Measurements from ENCODE around the gene SLC6A7. TPM values are rescaled to one million over a fixed set of nuclear protein-coding genes. Genes with fewer than 3 reads are reported as not detected.

The SLC6A7 gene
- total RNA-seq, 1 donor from 2014 or later = not detected

DNA sequence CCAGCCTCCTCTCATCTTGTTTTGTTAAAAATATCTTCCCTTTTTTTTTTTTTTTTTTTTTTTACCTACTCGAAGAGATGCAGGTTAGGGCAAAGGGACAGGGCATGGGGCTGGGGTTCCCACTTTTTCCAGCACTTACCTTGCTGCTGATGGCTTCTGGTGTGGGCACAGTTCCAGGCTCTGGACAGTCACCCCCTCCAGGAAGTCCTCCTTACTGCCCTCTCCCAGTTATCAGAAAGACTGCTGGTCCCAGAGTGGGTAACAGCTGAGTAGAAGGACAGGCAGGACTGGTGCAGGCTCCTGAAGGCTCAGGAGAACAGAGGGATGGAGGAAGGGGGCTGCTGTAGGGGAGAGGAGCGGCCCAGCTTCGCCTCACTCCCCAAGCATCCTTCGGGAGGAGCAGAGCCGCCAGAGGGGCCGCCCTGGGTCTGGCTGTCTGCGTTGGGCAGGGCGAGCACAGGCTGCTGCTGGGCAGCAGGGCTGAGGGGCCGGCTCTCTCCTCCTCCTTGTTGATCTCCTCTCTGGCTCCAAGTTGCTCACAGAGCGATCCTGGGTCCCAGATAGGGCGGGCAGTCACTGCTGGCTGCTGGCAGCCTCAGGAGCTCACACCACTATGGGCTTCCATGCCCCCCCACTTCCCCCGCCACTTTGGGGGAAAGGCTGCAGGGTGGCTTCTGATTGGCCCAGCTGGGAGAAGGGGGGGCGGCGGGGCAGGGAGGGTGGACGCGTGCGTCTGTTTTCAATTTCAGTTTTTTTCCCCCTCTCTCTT, 34.4 kb upstream of the SLC6A7 start, which contains the start of gene PDGFRB:
Gene PDGFRB (minus strand): TSS at position 588 of the 769 bp plus-strand sequence. CDS start 18,798 bp downstream, outside the sequence.
- peak; percentile 79 for DNase-seq (ENCODE audit: low read depth)

DNA sequence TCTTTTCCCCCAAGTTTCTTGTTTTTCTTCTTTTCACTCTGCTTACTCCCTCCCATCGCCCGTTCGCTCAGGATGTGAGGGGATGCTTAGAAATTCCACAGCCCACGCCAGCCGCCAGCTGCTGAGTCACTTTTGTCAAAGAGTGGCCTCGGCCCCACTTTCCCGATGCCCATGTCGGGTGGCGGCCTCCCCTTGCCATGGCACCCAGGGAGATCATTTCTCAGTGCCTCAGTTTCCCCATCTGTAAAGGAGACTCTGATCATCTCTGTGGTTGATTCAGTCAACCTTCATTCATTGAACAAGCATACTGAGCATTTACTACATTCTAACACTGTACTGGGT, 33.9 kb upstream of the SLC6A7 start:
- no peak for DNase-seq (ENCODE audit: low read depth)

DNA sequence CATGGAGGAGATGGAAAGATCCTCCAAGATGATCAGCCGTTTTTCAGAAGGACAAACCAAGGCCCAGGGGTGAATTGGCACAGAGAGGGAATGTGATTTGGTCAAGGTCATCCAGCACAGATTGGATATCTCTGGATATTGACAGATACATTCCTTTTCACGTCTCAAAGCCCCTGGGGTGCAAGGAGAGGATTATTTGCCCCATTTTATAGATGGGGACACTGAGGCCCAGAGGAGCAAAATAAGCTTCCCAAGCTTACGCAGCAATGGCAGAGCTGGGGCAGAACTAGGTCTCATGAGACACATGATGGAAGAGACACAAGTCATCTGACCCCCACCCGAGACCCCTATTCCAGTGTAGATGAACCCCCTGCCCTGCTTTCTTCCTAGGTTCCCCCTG, 33.3 kb upstream of the SLC6A7 start:
- DNase-seq (ENCODE audit: low read depth) = no peak

DNA sequence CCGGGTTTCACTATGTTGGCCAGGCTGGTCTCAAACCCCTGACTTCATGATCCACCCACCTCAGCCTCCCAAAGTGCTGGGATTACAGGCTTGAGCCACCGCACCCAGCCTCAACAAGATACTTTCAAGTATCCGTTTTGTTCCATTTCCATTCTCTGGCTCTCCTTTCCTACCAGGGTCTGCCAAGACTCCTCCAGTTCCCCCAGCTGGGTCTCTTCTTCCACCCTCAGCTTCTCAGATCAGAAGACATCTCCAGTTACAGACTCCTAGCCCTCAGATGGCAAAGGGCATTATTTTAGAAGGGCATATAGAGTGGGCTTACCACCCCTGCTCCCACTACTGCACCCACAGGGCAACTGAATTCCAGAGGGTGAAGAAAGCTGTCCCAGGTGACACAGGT, 32.7 kb upstream of the SLC6A7 start:
- no peak for DNase-seq (ENCODE audit: low read depth)

DNA sequence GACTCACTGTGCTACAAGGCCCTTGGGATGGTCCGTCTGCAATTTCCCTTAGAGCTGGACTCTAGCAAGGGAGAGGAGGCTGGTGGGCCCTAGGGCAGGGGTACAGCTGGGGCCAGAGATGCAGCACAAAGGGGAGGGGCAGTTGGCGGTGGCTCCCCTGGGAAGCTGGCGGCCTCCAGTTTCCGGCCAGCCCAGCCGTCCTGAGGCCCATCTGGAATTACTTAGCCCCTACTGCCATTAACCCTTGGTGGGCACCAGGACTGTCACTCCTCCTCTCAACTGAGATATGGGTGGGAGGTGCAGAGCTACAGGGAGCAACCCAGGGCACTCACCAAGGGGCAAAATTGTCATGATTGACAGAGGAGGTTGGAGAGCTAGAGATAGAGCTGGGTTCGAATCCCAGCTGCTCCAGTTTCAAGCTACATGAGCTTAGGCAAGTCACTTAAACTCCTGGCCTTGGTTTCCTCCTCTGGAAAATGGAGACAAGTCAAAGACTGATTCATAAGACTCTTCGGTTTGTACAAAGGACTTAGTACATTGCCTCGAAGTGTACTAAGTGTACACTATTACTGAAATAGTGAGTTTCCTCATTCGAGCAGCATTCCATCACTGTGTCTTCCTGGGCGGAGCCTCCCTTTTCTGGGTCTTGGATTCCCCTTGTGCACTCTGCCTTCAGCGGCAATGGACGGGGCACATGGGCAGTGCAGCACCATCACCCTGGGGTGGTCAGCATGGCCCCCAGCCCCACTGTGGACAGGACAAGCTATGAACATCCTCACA, 31.5 kb upstream of the SLC6A7 start:
- no peak for DNase-seq (ENCODE audit: low read depth)

DNA sequence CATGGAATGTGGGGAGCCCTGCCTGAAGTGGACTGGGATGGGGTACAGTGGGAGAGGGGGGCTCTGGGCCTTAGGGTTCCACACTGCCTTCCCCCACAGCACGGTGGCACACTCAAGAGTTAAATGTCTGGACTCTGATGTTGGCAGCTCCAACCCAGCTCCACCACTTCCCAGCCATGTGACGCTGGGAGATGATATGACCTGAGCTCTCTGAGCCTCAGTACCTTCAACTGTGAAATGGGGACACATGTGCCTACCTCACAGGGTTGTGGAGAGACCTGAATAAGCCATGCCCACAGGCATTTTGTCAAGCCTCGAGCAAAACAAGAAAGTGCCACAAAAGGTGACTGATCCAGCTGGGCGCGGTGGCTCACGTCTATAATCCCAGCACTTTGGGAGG, 30.8 kb upstream of the SLC6A7 start:
- no peak for DNase-seq (ENCODE audit: low read depth)

DNA sequence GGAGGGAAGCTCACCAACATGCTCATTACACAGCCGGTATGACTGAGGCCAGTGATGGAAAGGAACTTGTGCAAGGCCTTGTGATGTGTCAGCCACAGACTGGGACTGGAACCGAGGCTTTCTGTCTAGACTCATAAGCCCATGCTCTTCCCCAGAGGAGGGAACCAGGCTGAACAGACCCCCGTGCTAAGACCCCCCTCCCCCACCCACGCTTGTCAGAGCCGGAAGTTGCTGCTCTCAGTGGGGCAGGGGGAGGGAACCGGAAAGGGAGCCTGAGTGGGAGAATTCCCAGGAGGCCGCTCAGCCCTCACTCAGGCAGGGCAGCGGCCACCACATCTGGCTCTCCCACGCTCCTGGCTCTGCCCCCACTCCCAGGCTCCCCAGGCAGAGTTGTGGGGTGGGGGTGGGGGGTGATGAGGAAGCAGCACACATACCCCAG, 30.1 kb upstream of the SLC6A7 start:
- no peak for DNase-seq (ENCODE audit: low read depth)

DNA sequence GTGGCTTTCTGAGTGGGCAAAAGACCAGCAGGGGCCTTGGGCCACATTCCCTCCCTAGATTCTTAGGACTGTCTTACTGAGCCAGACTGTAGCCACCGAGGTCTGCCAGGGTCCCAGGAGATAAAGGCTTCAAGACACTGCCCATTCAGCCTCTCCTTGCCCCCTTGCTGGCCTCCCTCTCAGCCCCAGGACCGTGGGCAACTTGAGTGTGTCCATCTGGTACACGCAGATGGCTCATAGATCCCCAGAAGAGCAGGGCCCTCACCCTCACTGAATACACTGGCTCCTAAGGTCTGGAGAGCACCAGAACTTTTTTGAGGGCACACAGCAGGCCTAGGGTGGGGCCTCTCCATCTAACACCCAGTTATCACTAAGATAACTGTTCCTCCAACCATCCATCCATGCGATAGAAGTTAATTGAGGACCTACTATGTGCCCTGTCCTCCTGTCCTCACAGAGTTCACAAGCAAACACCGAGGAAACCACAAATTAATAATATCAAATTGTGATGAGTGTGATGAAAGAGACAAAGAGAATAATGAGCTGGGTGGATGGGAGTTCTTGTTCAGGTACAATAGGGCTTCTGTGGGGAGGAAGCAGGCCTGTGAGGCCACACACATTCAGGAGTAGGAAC, 29.3 kb upstream of the SLC6A7 start:
- DNase-seq (ENCODE audit: low read depth) = no peak

DNA sequence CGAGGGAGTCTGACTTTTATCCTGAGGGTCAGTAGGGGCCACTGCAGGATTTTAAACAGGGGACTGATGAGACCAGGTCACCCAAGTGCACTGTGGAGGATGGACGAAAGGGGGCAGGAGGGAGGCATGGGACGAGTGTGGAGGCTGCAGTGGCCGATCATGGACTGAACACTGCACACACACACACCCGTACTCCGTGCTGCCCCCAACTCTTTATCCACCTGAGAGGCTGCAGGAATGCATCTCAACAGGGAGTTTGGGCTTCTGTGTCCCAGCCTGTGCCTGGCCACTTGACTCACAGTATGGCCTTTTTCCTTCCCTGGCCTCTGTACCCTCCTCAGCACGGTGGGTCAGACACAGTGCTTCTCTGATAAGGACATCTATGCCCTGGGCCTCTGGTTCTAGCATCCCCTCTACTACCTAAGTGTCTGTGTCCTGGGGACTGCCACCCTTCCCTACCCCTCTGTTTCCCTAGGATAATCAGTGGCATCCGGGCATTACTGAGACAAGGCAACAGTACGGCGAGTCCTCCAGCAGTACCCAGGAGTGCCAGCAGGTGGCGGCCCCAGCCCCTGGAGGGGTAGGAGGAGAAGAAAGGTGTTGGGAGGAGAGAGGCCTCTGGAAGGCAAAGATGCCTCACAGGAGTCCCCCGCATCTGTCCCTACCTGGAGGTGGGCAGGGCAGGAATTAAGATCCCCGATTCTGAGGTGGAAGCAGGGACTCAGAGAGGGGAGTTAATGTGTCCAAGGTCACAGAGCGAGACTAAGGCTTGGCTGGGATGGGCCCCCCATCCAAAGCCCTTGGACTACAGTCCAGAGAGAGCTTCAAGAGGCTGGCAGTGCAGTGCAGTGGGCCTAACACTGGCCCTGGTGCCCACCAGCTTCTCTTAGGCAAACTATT, 28.4 kb upstream of the SLC6A7 start:
- peak; percentile 74 for DNase-seq (ENCODE audit: low read depth)

DNA sequence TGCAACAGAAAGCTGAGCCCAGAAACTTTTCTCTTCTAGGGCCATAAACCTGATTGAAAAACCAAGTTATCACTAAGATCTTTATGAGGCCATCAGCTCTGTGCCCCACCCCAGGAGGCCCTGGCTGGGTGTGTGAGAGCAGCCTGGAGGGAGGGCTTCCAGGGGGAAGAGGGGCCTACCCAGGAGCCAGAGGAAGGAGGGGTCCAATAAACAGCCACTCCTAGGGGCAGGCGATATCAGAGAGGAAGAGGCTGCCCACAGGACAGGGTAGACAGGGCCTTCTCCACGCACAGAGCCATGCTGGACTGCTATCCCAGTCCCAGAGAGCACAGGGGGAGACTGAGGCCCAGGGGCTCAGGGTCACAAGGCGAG, 27.7 kb upstream of the SLC6A7 start:
- no peak for DNase-seq (ENCODE audit: low read depth)

DNA sequence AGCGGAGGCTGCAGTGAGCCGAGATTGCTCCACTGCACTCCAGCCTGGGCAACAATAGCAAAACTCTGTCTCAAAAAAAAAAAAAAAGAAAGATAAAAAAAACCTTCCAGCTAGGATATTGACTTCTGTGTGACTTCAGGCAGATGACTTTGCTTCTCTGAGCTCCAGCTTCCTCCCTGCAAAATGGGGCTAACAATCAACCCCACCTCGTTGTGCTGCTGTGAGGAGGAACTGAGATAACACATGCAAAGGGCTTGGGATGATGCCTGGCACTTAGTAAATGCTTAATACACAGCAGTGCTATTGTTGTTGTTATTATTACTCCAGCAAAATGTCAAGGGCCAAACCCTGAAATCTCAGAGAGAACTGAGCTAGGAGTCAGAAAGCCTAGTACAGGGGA, 26.8 kb upstream of the SLC6A7 start:
- DNase-seq (ENCODE audit: low read depth) = no peak

DNA sequence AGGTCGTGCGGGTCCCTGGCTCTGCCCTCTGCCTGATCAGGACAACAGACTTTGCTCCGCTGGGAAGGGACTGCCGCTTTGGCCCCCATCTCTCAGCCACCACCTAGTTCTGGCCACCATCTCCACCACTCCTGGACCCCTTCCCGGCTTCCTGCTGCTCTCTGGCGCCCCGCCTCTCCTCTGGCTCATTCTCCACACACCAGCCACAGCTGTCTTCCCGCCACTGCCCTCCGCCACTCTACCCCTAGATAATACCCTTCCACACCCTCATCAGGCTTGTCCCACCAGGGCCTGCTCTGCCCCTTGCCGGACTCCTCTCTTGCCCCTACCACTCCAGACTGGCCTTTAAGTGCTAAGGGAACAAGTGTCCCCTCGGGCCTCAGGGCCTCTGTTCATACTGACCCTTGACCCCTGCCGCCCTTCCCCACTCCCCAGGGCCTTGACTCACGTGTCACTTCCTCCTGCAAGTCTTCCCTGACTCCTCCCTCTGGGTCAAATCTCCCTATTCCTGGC, 26.3 kb upstream of the SLC6A7 start:
- DNase-seq (ENCODE audit: low read depth) = no peak

DNA sequence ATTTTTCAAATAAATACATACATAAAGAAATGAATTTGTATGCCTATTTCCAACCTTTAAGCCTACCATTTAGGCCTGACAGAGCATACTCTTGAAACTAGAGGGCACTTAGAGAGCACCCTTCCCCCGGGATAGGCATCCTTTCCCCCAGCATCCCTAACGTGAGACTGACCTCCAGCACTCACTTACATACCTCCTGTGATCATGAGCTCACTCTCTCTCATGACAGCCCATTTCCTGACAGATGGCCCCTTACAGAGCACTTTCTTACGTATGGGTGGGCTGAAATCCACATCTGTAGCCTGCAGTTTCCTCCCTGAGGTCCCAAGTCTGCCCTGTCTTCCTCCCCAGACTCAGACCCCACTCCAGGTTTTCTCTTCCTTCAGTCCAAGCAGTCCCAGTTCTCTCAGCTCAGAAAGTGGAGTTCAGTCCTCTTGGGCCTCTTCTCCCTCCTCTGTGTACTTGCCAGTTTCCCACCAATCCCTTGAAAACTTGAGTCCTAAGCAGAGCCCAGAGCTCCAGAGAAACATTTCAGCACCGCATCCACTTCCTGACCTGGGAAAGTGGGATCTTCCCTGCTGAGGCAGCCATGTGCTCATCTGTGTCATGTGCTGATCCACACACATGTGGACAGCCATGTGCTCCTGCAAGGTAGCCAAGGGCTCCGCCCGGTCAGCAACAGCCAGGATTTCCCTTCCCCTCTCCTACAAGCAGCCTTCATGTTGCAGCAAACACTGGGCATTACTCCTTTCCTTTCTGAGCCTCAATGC, 25.5 kb upstream of the SLC6A7 start:
- no peak for DNase-seq (ENCODE audit: low read depth)

DNA sequence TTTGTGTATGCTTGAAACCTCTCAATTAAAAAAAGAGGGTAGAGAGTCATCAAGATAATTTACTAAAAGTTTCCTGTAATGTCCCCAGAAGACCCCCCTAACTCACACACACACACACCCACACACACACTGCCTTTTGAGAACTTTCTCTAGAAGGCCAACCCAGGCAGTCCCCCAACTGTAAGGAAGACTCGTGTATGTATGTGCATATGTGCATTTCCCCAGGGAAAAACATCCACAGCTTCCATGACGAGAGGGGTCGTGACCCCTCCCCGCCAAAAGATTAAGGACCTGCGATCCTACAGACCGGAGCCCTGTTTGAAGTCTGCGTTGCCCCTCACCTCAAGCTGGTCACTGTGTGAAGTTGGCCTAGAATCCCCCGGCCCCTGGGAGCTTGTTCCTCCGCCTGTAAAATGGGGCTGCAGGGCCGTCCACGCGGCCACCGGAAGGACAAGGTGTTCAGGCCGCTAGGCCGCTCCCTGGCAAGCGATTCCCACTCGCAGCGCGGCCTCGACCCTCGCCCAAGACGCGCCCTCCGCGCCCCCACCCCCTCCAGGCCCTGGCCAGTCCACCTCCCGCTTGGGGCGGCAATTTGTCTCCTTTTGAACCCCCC, 23.7 kb upstream of the SLC6A7 start:
- no peak for DNase-seq (ENCODE audit: low read depth)

DNA sequence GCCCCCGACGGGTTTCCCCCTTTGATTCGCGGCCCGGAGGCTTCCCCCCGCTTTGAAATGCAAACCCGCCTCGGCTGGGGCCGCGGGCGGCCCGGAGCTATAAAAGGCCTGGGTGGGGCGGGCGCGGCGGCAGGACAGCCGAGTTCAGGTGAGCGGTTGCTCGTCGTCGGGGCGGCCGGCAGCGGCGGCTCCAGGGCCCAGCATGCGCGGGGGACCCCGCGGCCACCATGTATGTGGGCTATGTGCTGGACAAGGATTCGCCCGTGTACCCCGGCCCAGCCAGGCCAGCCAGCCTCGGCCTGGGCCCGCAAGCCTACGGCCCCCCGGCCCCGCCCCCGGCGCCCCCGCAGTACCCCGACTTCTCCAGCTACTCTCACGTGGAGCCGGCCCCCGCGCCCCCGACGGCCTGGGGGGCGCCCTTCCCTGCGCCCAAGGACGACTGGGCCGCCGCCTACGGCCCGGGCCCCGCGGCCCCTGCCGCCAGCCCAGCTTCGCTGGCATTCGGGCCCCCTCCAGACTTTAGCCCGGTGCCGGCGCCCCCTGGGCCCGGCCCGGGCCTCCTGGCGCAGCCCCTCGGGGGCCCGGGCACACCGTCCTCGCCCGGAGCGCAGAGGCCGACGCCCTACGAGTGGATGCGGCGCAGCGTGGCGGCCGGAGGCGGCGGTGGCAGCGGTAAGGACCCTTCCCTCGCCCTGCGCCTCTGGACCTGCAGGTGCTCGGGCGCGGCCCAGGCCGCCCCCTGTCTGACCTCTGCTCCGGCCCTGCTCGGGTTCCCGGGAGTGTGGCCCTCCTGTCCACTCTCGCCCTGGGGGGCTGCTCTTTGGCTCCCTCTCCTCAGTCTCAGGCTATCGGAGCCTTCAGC, 23.0 kb upstream of the SLC6A7 start, which contains the start of gene CDX1:
Gene CDX1 (plus strand): TSS at position 129 of the 862 bp plus-strand sequence. CDS start 99 bp downstream, at position 228.
- no peak for DNase-seq (ENCODE audit: low read depth)

DNA sequence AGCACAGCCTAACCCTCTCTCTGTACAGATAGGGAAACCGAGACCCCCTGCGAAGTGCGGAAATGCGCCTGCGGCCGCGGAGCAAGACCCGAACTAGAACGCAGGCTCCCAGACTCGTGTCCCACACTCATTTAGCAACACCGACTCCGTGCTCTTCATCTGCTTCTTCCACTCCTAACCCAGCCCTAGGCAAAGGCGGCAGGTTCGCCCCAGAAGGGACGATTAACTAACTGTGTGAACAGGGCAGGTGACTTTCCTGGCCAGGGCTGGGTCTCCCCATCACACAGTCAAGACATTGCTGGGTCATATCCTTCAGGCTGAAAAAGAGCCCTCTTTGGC, 22.4 kb upstream of the SLC6A7 start:
- DNase-seq (ENCODE audit: low read depth) = no peak

DNA sequence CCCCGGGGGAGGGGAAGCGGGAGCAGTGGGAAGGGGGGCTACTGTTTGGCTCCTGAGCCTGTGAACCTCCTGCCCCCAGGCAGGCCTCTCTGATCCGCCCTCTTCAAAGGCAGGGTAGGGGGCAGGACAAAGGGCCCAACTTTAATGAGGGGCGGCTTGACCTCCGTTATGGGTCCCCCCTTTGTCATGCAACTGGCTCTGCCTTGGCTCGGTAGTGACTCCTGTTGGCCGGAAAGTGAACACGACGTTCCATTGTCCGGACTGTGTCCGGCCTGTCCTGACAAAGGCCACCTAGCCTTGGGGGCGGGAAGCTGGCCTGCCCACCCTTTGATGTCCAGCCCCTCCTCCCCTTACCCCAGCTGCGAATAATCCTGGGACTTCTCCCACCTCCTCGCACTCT, 22.0 kb upstream of the SLC6A7 start:
- no peak for DNase-seq (ENCODE audit: low read depth)

DNA sequence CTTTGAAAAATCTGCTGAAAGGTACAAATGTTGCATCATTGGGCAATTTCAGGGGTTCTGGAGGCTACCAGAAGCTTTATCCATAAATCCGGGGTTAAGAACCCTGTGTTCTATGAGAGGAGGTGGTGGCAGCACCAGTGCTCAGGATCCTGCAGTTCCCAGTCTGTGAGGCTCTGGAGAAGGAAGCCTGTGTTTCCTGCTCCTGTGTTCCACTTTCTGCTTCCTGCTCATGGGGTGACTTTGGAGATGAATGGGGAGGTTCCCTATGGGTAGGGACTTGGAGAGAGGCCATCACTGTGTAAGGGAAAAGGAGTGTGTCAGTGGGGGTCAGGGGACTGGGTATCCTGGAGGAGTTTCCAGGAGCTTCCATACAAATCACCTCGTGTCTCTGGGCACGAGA, 21.0 kb upstream of the SLC6A7 start:
- DNase-seq (ENCODE audit: low read depth) = no peak

DNA sequence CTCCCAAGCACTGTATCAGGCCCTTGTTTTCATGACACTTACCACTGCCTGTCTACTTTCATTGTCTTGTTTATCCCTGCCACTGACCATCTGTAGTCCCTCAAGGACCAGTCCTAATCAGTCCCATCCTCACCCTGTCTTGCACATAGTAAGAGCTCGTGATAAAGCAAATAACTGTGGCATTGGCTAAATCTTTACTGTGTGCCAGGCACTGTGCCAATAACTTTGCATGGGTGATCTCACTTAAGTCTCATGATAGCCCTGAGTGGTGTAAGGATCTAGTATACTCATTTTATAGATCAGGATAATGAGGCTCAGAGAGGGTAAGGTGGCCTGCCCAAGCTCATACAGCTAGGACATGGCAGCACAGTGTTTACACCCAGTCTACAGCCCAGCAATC, 17.7 kb upstream of the SLC6A7 start:
- no peak for DNase-seq (ENCODE audit: low read depth)
